Testis (tissue), 3 donors: ENCODE data around the gene ZBTB40. TPM values are rescaled to one million over a fixed set of nuclear protein-coding genes. Genes with fewer than 3 reads are reported as not detected.

Source experiments
- DNase-seq: peaks from one replicate; pipeline ENCODE4 v3.0.0-alpha.2; 2019
- H3K27ac ChIP-seq, 2 donors: fragments of 200-600 bp; sonication (generic); one replicate each; pipeline ENCODE4 v1.5.1; 2019
- H3K27me3 ChIP-seq: fragments of 200-600 bp; sonication (generic); one replicate; pipeline ENCODE4 v1.5.1; 2019
- H3K36me3 ChIP-seq: fragments of 200-600 bp; sonication (generic); one replicate; pipeline ENCODE4 v1.5.1; 2017; ENCODE audit warnings: low read depth; ENCODE audit errors: missing control alignments
- H3K4me1 ChIP-seq: fragments of 200-600 bp; sonication (generic); one replicate; pipeline ENCODE4 v1.5.1; 2019
- H3K4me3 ChIP-seq, 2 donors: fragments of 200-600 bp; sonication (generic); one replicate each; pipeline ENCODE4 v1.5.1; 2017 to 2019
- H3K9me3 ChIP-seq: fragments of 200-600 bp; sonication (generic); one replicate; pipeline ENCODE4 v1.5.1; 2017
- POLR2A ChIP-seq: fragments of 450-650 bp; IDR thresholded peaks from one replicate; pipeline ENCODE4 v1.6.1; 2017; ENCODE audit warnings: antibody characterized with exemption, mild to moderate bottlenecking, moderate library complexity
- WGBS, 2 donors: methylation state at CpG; one replicate each; pipeline ENCODE4 v1.1.5; 2018; 5-methylcytosine and 5-hydroxymethylcytosine counted together
- intact Hi-C: fragments of 100-400 bp; cut with DNase I; formaldehyde crosslinking; loops from one replicate; pipeline ENCODE4 v1.15.1; 2023; ENCODE audit warnings: low total_unique reads
- polyA plus RNA-seq: library from polyadenylated mRNA; stranded (reverse); fragments of 350-450 nt; fragmentation: Illumina TruSeq; extraction: RNeasy Lipid Tissue Mini Kit (QIAGEN cat#74804); gene quantifications from one replicate; pipeline ENCODE4 v1.2.3, GENCODE V29; 2014; ENCODE audit warnings: low read depth, low replicate concordance; ENCODE audit not compliant: insufficient read depth
- total RNA-seq, 2 donors: library from RNA; depleted of rRNA; stranded (reverse); fragments of >200 nt; gene quantifications; one replicate each; pipeline ENCODE4 v1.2.3, GENCODE V29; 2016
- TF ChIP-seq, protein P1 (sequence below), 3 experiments: fragments of 450-650 bp in 2 of 3; fragments of 200-600 bp in 1 of 3; sonication (generic) in 1 of 3; IDR thresholded peaks; one replicate each; pipeline ENCODE4 v1.5.1; 2016 to 2019; ENCODE audit warnings: antibody characterized with exemption in 3 of 3, mild to moderate bottlenecking in 2 of 3, moderate library complexity in 1 of 3

Gene ZBTB40
- total and polyA plus RNA-seq, 3 donors from 2014 or later: 15.6 to 28.6 (median 28.1) TPM

- intact Hi-C loops: no loop called here
- Histone ChIP-seq H3K4me1 (no peaks in the 10 kb centered on the region), H3K36me3 (no peaks in the 10 kb centered on the region), H3K27me3 (no peaks in the 10 kb centered on the region), H3K9me3 (no peaks in the 10 kb centered on the region), H3K27ac (no peak overlapping the region), H3K4me3 (no peak overlapping the region)
- no peak for TF ChIP-seq POLR2A
- TF ChIP-seq, protein P1, sequence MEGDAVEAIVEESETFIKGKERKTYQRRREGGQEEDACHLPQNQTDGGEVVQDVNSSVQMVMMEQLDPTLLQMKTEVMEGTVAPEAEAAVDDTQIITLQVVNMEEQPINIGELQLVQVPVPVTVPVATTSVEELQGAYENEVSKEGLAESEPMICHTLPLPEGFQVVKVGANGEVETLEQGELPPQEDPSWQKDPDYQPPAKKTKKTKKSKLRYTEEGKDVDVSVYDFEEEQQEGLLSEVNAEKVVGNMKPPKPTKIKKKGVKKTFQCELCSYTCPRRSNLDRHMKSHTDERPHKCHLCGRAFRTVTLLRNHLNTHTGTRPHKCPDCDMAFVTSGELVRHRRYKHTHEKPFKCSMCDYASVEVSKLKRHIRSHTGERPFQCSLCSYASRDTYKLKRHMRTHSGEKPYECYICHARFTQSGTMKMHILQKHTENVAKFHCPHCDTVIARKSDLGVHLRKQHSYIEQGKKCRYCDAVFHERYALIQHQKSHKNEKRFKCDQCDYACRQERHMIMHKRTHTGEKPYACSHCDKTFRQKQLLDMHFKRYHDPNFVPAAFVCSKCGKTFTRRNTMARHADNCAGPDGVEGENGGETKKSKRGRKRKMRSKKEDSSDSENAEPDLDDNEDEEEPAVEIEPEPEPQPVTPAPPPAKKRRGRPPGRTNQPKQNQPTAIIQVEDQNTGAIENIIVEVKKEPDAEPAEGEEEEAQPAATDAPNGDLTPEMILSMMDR (IDR thresholded peaks at IDR 0.05): no peak
- 95% methylated on average over 9 of the region's 9 CpGs for WGBS, 2 donors
- no peak for DNase-seq
Observed at GRCh38 chr1:22512873-22513272, 61.2 kb downstream of the ZBTB40 start.

DNA sequence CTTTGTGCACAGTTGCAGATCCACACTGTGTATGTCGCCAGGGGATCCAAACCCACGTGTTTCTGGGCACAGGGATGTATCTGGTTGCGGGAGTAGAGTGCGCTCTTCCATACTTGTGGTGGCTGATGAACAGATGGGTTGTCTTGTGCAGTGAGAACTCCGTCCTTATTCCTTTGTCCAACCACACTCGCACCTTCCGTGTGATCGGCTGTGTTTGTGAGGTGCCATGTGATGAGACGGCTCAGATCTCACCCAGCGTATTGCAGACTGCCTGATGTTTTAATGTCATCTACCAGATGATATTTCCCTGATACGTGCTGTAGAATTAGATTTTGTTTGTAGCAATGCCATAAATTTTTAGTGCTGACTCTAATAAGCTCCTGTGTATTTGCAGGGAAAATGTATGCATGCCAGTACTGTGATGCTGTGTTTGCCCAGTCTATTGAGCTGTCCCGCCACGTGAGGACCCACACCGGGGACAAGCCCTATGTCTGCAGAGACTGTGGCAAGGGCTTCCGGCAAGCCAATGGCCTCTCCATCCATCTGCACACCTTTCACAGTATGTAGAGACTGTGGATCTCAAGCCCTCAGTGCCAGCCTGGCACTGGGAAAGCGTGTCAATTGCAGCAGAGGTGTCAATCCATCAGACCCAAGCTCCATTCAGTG lies 65.4 kb downstream of the ZBTB40 start:
- TF ChIP-seq, protein P1 (IDR thresholded peaks at IDR 0.05): no peak
- no peak for TF ChIP-seq POLR2A
- DNase-seq: no peak

GRCh38 chr1:22517956-22518355 lies 66.3 kb downstream of the ZBTB40 start:
- WGBS, 2 donors: 90% methylated on average over 7 of the region's 7 CpGs
- H3K9me3 ChIP-seq: no peaks in the 10 kb centered on the region
- no peaks in the 10 kb centered on the region for H3K27me3 ChIP-seq
- H3K4me1 ChIP-seq: no peaks in the 10 kb centered on the region
- H3K27ac ChIP-seq: no peak overlapping the region
- H3K36me3 ChIP-seq: no peaks in the 10 kb centered on the region
- TF ChIP-seq, protein P1 (IDR thresholded peaks at IDR 0.05): no peak
- no peak for TF ChIP-seq POLR2A
- DNase-seq: no peak
- intact Hi-C loops: no loop called here
- H3K4me3 ChIP-seq: no peak overlapping the region

More for the DNA sequence above, 65.4 kb downstream of the ZBTB40 start:
- H3K9me3 ChIP-seq: no peaks in the 10 kb centered on the region
- H3K27me3 ChIP-seq: no peaks in the 10 kb centered on the region
- 91 to 94% methylated on average over 14 to 16 of the region's 16 CpGs for WGBS, 2 donors
- no peaks in the 10 kb centered on the region for H3K4me1 ChIP-seq
- no peaks in the 10 kb centered on the region for H3K36me3 ChIP-seq
- intact Hi-C loops: no loop called here
- H3K4me3 ChIP-seq: no peak overlapping the region
- H3K27ac ChIP-seq: no peak overlapping the region

DNA sequence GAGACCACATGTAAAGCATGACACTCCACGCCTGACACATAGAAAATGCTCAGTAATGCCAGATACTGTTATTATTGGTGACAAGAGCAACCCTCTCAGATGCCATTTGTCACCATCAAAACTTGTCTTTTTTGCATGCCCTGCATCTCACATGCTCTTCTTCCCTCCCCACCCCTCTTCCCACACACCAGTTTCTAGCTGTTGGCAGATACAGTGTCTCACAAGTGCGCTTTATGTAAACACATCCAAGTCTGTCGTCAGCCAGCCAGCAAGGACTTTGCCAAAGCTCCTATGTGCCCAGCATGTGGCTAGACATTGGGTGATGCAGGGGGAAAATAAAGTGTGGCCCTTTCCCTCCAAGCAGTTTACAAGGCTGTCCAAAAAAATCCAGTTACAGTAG lies 66.7 kb downstream of the ZBTB40 start:
- WGBS, 2 donors: 85 to 88% methylated on average over 3 of the region's 3 CpGs
- TF ChIP-seq, protein P1 (IDR thresholded peaks at IDR 0.05): no peak
- TF ChIP-seq POLR2A: no peak
- intact Hi-C loops: no loop called here
- Histone ChIP-seq H3K36me3 (no peaks in the 10 kb centered on the region), H3K4me3 (no peak overlapping the region), H3K27me3 (no peaks in the 10 kb centered on the region), H3K9me3 (no peaks in the 10 kb centered on the region), H3K4me1 (no peaks in the 10 kb centered on the region), H3K27ac (no peak overlapping the region)
- DNase-seq: no peak

- no peak for DNase-seq
- Histone ChIP-seq H3K4me3 (no peak overlapping the region), H3K36me3 (no peaks in the 10 kb centered on the region), H3K27ac (no peak overlapping the region), H3K9me3 (no peaks in the 10 kb centered on the region), H3K27me3 (no peaks in the 10 kb centered on the region), H3K4me1 (no peaks in the 10 kb centered on the region)
- 93 to 96% methylated on average over 9 of the region's 9 CpGs for whole genome bisulfite sequencing, 2 donors
- TF ChIP-seq, protein P1 (IDR thresholded peaks at IDR 0.05): no peak
- no peak for TF ChIP-seq POLR2A
- intact Hi-C loops: no loop called here
Observed at GRCh38 chr1:22520871-22521270, 69.2 kb downstream of the ZBTB40 start.
